ENCODE results near the gene ATP1A4.

The ATP1A4 gene

GRCh38 chr1:160232911-160233310 is 81.5 kb downstream of the ATP1A4 start:
- DNase-seq (ENCODE audit: low read depth) = no peak

All from activated T-cell treated with anti-CD3 and anti-CD28 coated beads for 48 hours (primary cell).